Astrocyte (in vitro differentiated cells and primary cell): Measurements from ENCODE around the gene IQCE. TPM values are rescaled to one million over a fixed set of nuclear protein-coding genes. Genes with fewer than 3 reads are reported as not detected.

Source experiments
- DNase-seq: peaks from one replicate; pipeline ENCODE4 v3.0.0-alpha.2; 2010; ENCODE audit warnings: low read depth
- FAIRE-seq: peaks from 2 replicates; lab custom pipeline; 2011; peaks lifted over from hg19 to GRCh38; lab: Jason Lieb, UNC
- H2AFZ ChIP-seq: 2 replicates; pipeline ENCODE4 v1.6.0; 2012; ENCODE audit warnings: low read depth, low read length, inconsistent platforms
- H3K27ac ChIP-seq: 2 replicates; pipeline ENCODE4 v1.5.1; 2011; ENCODE audit warnings: low read depth, low read length, inconsistent platforms
- H3K27me3 ChIP-seq: 2 replicates; pipeline ENCODE4 v1.6.0; 2011; ENCODE audit warnings: low read length, inconsistent platforms; ENCODE audit not compliant: insufficient read depth
- H3K36me3 ChIP-seq: 2 replicates; pipeline ENCODE4 v1.5.1; 2011; ENCODE audit warnings: low read length, inconsistent platforms; ENCODE audit not compliant: insufficient read depth
- H3K4me1 ChIP-seq: 2 replicates; pipeline ENCODE4 v1.5.1; 2011; ENCODE audit warnings: low read length, inconsistent platforms; ENCODE audit not compliant: insufficient read depth
- H3K4me2 ChIP-seq: 2 replicates; pipeline ENCODE4 v1.6.0; 2012; ENCODE audit warnings: low read length, inconsistent platforms
- H3K4me3 ChIP-seq: 2 replicates; pipeline ENCODE4 v1.5.1; 2011; ENCODE audit warnings: low read depth, mild to moderate bottlenecking, low read length, inconsistent platforms; ENCODE audit not compliant: insufficient read depth
- H3K79me2 ChIP-seq: 2 replicates; pipeline ENCODE4 v1.6.0; 2012; ENCODE audit warnings: mild to moderate bottlenecking, low read length, inconsistent platforms; ENCODE audit not compliant: insufficient read depth
- H3K9ac ChIP-seq: 2 replicates; pipeline ENCODE4 v1.6.0; 2012; ENCODE audit warnings: mild to moderate bottlenecking, low read length, inconsistent platforms
- H3K9me3 ChIP-seq: 2 replicates; pipeline ENCODE4 v1.5.1; 2012; ENCODE audit warnings: low read depth, mild to moderate bottlenecking, low read length, inconsistent platforms; ENCODE audit not compliant: insufficient read depth
- H4K20me1 ChIP-seq: 2 replicates; pipeline ENCODE4 v1.6.0; 2012; ENCODE audit warnings: low read length, inconsistent platforms; ENCODE audit not compliant: insufficient read depth
- H3K27ac Mint-ChIP-seq: one replicate; pipeline ENCODE4 v1.8.0; 2021; ENCODE audit warnings: mild to moderate bottlenecking, mixed read lengths; ENCODE audit not compliant: unreplicated experiment
- H3K27me3 Mint-ChIP-seq: one replicate; pipeline ENCODE4 v1.8.0; 2021; ENCODE audit warnings: low read depth, mixed read lengths; ENCODE audit not compliant: unreplicated experiment
- H3K36me3 Mint-ChIP-seq: one replicate; pipeline ENCODE4 v1.8.0; 2021; ENCODE audit warnings: low read depth, mixed read lengths; ENCODE audit not compliant: unreplicated experiment
- H3K4me1 Mint-ChIP-seq: one replicate; pipeline ENCODE4 v1.8.0; 2021; ENCODE audit warnings: low read depth, mixed read lengths; ENCODE audit not compliant: unreplicated experiment
- H3K4me3 Mint-ChIP-seq: one replicate; pipeline ENCODE4 v1.8.0; 2021; ENCODE audit warnings: mild to moderate bottlenecking, moderate library complexity, mixed read lengths; ENCODE audit not compliant: unreplicated experiment
- H3K9me3 Mint-ChIP-seq: one replicate; pipeline ENCODE4 v1.8.0; 2021; ENCODE audit warnings: mild to moderate bottlenecking, mixed read lengths; ENCODE audit not compliant: unreplicated experiment
- CTCF ChIP-seq: IDR thresholded peaks from 2 replicates; pipeline ENCODE4 v1.5.1; 2011; ENCODE audit warnings: low read depth, mild to moderate bottlenecking, inconsistent platforms, low read length, moderate library complexity; ENCODE audit not compliant: insufficient read depth
- EZH2 ChIP-seq: IDR thresholded peaks from 2 replicates; pipeline ENCODE4 v1.6.1; 2012; ENCODE audit warnings: mild to moderate bottlenecking, low read length, inconsistent platforms; ENCODE audit not compliant: insufficient read depth
- total RNA-seq: library from RNA; stranded (reverse); gene quantifications from 2 replicates; pipeline ENCODE4 v1.2.1, GENCODE V29; 2021

Gene IQCE
- total RNA-seq, 1 donor from 2014 or later: 13.1 TPM

DNA sequence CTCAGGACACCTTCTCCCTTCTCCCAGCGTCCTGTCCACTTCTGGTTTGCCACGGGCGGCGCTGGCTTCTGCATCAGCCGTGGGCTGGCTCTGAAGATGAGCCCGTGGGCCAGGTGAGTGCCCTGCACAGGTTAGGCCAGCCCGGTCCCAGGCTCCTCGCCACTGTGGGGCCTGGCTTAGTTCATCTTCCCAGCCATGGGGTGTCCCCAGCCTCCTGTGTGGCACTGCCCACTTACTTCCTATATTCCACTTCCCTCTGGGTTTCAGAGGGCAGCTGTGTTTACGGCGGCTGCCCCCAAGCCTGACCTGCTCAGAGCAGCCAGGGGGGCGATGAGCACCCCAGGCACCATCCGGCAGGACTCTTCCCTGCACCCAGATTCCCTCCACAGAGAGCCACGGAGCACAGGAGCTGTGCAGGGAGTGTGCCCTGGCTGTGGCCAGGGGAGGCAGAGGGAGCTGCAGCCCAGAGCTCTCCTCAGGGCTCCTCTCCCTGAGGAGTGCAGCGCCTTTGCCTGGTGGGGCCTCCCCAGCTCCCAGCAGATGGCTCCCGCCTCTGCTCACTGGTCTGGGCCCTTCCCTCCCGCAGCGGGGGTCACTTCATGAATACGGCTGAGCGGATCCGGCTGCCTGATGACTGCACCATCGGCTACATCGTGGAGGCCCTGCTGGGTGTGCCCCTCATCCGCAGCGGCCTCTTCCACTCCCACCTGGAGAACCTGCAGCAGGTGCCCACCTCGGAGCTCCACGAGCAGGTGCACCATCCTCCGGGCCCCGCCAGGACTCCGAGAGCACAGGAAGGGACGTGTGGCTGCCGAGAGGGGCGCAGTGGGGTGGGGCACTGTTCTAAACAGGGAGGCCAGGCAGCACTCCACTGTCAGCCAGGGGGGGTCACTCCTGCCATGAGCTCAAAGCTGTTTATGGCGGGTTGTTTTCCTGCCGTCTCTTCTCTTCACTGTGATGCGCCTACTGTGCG, 32.8 kb upstream of the IQCE start:
- peaks cover 35% of the 10 kb centered on the region for H3K79me2 ChIP-seq
- no peak overlapping the region for H3K4me3 ChIP-seq
- Mint-ChIP-seq H3K36me3 (peaks cover 4% of the 10 kb centered on the region), H3K4me3 (peak overlapping the region; percentile 54), H3K27me3 (no peaks in the 10 kb centered on the region), H3K9me3 (no peaks in the 10 kb centered on the region), H3K4me1 (peaks cover 25% of the 10 kb centered on the region), H3K27ac (no peak overlapping the region)
- no peak for FAIRE-seq
- no peak for DNase-seq
- peaks cover 78% of the 10 kb centered on the region for H3K4me1 ChIP-seq
- H3K27me3 ChIP-seq: no peaks in the 10 kb centered on the region
- H3K27ac ChIP-seq: no peak overlapping the region
- TF ChIP-seq EZH2 (no peak), CTCF (no peak)
- H3K9ac ChIP-seq: no peak overlapping the region
- H2AFZ ChIP-seq: no peak overlapping the region
- peaks cover 4% of the 10 kb centered on the region for H3K36me3 ChIP-seq
- peaks cover 50% of the 10 kb centered on the region for H4K20me1 ChIP-seq
- no peaks in the 10 kb centered on the region for H3K9me3 ChIP-seq
- H3K4me2 ChIP-seq: no peak overlapping the region

GRCh38 chr7:2526659-2527504, 31.9 kb upstream of the IQCE start:
- H3K9me3 Mint-ChIP-seq: no peaks in the 10 kb centered on the region
- no peaks in the 10 kb centered on the region for H3K9me3 ChIP-seq
- peaks cover 4% of the 10 kb centered on the region for H3K36me3 Mint-ChIP-seq
- peaks cover 4% of the 10 kb centered on the region for H3K36me3 ChIP-seq
- no peak overlapping the region for H2AFZ ChIP-seq
- H4K20me1 ChIP-seq: peaks cover 42% of the 10 kb centered on the region
- H3K4me3 ChIP-seq: no peak overlapping the region
- H3K27me3 Mint-ChIP-seq: no peaks in the 10 kb centered on the region
- H3K27ac ChIP-seq: no peak overlapping the region
- H3K4me1 Mint-ChIP-seq: peaks cover 24% of the 10 kb centered on the region
- no peak for DNase-seq
- TF ChIP-seq CTCF: no peak
- no peak for TF ChIP-seq EZH2
- H3K27me3 ChIP-seq: no peaks in the 10 kb centered on the region
- H3K79me2 ChIP-seq: peaks cover 26% of the 10 kb centered on the region
- no peak overlapping the region for H3K4me3 Mint-ChIP-seq
- H3K4me1 ChIP-seq: peaks cover 72% of the 10 kb centered on the region
- FAIRE-seq: no peak
- H3K9ac ChIP-seq: no peak overlapping the region
- no peak overlapping the region for H3K27ac Mint-ChIP-seq
- H3K4me2 ChIP-seq: peak overlapping the region; percentile 18
